Right hindlimb (tissue), 1 donor: ENCODE results near the gene GRIK1.
"Not testable (repeated sequence)": the region's sequence is repeated elsewhere in the genome, so short reads cannot be mapped to it uniquely, and the experiment has no call there.

ENCODE experiments used
- DNase-seq: peaks from one replicate; pipeline ENCODE4 v3.0.0-alpha.2; 2018

GRIK1 gene

DNA sequence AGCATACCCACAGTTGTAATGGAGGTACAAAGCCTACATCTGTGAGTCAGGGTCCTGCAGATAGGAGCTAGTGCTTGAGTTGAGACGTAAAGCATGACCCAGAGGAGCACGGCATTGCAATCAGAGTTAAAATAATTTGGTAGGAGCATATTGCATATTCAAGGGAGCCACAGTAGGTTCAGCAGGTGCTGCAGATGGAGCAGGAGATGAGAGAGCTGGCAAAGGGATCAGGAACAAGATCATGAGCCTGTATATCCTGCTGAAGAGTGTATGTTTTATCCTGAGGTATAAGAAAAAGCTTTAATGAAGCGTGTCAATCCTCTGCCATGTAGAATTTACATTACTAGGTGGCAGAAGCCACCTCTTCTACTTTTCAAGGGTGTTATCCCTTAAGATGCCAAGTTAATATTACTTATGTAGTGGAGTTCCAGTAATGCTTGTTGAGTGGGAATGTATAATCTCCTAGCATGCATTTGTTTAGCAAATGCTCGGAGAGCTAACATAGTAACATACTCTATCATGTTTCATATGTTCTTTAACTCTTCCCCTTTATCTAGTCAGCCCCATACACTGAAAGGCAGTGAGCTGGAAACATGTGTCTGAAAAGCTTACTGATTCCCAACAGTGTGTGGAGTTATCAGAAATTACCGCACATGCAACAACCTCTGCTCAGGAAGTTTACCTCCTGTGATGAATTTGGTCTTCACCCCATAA, 300.3 kb downstream of the GRIK1 start:
- DNase-seq = no peak

DNA sequence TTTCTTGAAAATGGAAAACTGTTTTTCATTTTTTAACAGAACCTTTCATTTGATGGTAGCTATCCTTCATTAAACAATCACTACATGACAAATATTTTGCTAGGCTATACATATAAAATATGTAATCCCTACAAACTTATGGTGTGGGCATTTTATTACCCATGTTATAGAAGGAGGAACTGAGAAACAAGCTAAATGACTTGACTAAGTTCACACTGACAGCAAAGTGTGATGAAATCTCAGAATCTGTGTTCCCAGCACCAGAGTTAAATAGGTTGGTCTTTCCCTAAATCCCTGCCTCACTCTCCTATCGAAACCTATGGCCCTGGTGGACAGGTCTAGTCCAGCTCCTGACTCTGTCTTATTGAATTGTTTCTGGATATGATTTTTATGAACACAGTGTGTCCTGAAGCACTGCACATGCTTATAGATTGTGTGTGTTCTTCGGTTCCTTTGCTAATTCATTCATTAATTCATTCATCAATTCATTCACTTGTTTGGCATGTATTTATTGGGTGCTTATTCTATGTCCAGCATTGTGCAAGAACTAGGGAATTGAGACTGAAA, 301.0 kb downstream of the GRIK1 start:
- DNase-seq = no peak

DNA sequence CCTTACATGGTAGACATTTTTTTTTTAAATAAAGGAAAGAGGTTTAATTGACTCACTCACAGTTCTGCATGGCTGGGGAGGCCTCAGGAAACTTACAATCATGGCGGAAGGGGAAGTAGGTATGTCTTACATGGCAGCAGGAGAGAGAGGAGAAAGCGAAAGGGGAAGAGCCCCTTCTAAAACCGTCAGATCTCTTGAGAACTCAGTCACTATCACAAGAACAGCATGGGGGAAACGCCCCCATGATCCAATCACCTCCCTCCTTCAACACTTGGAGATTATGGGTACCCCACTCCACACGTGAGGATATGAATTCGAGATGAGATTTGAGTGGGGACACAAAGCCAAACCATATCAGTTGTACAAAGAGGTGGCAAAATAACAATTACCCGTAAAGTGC, 301.7 kb downstream of the GRIK1 start:
- no peak for DNase-seq

DNA sequence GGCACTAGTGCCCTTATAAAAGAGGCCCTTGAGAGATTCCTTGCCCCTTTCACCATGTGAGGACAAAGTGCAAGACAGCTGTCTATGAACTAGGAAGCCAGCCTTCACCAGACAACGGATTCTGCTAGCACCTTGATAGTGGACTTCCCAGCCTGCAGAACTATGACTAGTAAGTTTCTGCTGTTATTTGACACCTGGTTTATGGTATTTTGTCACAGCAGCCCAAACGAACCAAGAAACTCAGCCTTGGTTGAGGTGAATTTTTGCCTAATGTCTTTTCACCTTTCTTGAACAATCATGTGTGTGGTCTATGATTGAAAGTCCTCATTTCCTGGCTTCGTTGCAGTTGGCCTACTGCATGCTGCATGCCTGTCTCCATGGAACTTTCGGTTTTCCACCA, 302.2 kb downstream of the GRIK1 start:
- DNase-seq = no peak

DNA sequence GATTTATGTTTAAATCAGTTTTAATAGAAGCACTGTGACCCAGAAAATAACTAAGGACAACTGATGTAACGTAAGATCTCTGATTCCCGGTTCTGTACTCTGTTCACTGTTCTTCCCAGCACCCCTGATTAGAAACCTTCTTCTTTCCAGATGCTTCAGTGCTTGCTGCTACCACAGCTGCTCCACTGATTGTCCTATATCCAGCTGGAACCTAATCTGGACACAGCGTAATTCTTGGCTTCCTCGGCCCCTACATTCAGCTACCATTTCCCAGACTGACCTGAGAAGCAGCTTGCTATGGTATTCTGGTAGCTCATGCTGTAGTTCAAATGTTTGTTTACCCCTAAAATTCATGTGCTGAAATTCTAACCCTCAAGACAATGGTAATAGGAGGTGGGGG, 302.7 kb downstream of the GRIK1 start:
- DNase-seq = peak; percentile 39

DNA sequence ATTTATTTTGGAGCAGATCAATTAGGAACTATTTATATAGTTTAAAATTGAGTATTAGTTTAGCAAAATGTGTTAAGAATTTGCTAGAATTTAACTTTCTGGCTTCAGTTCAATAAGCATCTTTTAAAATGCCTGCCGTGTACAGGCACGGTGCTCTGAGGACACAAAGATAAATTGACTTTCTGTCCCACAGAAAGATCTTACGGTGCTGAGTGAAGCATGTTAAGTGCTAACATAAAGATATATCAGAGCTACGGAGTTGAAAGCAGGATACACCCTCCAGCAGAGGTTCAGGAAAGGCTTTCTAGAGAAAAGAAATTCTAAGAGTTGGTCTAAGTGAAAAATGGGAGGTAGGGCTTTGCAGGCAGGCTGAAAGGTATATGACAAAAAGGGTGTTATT, 305.4 kb downstream of the GRIK1 start:
- DNase-seq = no peak

DNA sequence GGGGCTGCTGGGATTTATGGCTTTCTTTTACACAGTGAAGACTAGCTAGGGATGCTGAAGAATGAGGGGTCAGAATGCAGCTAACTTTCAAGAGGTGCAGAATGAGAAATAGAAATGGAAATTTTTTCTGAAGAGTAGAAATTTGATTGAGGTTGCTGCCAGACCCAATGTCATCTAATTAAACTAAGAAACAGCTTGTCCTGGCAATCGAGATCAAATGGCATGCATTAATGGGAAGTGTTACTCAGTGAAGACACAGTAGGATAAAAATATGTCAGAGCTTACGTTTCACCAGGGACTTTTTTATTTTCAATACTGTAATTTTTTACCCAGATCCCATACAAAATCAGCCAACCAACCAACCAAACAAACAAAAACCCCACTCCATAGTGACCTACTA, 306.0 kb downstream of the GRIK1 start:
- no peak for DNase-seq

DNA sequence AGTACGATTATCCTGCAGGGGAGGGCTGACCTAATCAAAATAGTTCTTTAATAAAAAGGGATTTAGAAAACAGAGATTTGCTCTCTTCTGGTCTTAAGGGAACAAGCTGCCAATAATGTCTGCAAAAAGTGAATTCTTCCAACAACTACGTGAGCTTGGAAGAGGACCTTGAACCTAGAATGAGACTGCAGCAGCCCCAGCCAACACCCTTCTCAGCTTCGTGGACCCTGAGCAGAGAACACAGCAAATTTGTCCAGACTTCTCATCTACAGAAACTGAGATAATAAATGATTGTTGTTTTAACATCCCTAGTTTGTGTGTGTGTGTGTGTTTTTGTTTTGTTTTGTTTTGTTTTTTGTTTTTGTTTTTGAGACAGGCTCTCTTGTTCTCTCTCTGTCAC, 309.4 kb downstream of the GRIK1 start:
- no peak for DNase-seq

DNA sequence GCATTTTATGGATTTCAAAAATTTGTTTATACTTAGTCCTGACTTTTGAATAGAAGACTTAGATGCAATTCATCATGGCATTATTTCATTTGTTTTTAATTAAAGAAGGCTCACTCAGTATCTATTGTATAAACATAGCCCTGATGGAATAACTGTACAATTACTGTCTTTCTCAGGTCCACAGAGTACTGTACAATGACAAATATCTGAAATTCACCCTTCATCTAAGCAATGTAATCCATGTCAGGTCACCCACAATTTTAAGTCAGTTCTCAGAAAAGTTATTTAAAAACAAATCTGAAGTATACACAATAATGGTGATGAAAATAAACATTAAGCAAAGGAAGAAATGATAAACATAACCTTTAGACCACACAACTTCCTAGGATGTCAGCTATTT, 311.9 kb downstream of the GRIK1 start:
- no peak for DNase-seq

DNA sequence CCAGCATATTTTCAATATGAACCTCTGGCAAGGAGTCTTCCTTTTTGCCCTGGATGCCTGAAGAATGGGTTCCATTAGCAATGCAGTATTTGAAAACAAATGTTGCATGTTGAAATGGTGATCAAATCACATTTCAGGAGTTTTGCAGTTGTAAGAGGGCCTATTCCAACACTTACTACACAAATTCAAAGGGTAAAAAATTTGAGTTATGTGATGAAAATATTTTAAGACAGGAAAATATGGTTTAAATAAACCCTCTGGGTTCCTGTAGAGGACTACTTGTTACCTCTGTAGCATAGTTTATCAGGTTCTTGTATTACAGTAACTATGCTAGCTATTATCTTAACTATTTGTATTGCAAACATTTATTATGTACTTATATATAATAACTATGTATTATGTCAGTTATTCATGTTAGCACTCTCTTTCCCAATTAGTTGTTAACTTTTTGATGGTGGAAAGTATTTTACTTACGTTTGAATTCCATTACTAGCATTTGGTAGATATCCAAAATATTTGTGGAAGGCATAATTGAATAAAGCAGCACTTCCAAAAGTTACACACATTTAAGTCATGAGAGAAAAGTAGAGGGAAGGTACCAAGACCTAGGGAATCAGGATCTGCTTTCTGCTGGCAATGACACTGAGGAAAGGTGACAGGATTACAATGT, 312.9 kb downstream of the GRIK1 start:
- no peak for DNase-seq

DNA sequence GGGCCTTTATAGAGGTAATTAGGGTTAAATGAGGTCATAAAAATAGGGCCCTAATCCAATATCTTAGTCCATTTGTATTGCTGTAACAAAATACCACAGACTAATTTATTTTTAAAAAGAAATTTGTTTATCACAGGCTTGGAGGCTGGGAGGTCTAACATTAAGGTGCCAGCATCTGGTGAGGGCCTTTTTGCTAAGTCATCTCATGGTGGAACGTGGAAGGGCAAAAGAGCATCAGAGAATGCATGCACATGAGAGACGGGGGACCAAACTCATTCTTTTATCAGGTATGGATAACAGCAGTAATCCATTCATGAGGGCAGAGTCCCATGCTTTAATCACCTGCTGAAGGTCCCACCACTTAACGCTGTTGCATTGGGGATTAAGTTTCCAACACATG, 313.8 kb downstream of the GRIK1 start:
- no peak for DNase-seq

DNA sequence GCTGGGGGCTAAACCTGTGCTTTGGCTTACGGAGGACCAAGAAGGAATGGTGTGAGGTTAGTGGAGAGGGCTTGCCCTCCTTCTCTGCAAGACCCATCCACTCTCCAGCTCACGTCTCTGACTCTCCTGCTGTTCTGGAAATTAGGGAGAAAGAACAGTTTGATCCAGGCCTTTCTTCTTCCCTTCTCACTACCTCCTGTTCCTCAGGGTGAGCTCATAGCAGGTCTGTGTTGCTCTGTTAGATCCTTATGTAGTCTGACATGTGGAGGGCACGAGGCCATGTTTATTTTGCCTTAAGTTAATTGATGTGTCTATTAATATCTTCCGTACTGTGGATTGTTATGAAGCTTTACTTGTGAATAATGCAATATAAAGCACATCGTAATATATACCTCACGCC, 315.0 kb downstream of the GRIK1 start:
- no peak for DNase-seq

DNA sequence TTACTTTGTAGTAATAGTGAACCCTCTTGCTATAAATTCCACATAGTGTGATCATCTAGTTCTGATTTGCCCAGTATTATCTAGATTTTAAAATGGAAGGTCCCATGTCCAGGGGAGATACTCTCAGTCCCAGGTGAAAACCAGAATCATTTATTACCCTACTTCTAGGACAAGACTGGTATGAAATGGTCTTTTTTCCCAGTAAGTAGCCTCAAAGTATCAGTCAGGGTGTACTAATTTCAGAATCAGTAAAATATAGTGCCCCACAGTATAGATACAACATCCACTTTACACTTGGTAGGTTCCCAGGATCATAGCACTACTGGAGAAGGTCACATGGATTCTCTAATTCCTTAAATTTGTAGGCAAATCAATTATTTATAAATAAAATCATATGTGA, 318.3 kb downstream of the GRIK1 start:
- no peak for DNase-seq

DNA sequence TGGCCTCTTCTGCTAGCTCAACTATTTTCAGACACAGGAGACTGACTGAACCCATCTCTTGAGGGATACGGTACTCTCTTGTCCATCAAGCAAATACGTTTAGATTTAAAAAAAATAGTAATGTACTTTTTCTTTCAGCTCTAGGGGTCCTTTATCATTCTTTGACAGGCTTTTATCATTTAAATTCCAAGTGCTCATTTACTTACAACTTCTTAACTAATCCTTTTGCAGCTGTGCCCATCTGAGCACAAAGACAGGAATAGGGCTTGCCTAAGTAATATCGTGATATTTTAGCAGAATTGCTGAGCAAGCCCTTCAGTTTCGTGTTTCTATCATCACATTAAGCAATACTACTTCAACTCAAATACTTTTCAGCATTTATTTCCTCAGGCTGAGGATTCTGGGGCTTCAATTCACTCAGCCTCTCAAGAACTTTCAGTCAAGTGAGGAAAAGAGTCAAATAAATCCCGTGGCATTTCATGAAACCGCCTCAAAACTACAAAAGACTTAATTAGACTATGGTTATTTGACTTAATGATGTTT, 323.5 kb downstream of the GRIK1 start:
- no peak for DNase-seq

DNA sequence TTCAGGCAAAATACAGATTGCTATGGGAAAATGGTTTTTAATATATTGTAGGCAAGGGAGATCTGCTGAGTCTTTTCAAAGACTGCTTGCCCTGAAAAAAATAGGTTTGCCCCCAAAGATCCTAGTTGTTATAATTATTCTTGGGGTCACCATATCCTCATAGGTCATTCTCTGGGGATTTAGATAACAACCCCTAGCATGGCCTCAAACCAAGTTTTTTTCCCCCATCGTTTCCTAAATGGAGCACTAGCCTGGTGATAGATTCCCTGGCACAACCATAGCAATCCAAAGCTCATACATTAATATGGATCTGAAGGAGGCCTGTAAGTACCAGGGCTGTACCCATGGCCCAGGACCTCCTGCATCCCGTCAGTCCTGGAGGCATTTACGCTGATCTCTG, 325.9 kb downstream of the GRIK1 start:
- DNase-seq = no peak

DNA sequence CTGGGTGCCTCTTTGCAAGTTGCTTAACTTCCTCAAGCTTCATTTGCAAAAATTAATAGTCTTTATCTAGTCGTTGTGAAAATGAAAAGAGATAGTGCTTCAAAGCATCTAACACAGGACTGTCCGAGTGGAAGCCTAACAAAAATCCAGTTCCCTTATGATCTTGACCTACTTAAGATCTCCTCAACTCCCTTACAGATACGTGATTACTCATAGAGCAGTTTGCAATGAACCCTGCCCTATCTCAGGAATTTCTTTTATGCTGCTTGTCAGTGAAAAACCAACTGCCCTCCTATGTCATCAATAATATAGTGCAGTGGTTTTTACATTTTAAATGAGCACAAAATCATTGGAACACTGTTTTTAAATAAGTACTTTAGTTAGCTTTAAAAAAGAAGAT, 326.8 kb downstream of the GRIK1 start:
- DNase-seq = no peak

DNA sequence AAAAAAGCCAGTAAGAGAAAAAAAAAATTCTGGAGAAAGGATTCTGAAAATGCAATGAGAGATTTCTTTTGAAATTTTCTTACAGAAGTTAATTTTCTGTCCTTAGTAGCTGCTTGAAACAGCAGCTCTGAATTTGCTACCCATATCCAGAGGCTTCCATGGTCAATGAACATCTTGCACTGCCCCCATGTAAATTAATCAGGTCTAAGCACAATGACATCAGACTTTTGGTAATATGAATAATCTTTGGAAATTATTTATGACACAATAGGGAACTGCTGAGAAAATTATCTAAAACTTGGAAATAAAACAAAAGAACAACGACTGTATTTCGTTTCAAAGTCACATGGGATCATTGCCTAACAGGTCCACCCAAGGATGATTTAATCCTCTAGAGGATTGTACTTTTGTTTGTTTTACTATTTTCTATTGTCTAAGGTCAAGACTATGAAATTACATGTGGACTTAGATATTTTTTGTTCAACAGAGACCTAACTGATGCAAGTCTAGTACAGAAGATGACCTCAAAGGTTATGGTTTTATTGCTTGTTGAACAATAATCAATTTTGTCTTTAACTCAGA, 328.9 kb downstream of the GRIK1 start:
- DNase-seq = no peak

DNA sequence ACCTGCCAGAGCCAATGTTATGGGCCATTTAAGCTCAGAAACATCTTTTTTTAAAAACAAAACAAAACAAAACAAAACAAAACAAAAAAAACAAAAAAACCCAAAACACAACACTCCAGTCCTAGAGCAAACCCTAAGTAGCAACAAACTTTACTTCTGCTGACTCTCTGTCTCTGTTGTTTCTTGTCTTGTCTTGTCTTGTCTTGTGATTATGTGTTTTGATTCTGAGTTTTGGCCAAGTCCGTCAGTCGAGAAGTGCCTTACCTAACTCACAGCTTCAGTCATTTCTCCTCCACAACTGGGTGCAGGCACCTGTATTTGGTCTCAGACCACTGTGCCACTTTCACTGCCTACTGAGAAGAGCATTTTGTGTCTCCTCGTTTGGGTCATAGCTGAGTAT, 333.2 kb downstream of the GRIK1 start:
- DNase-seq = no peak

DNA sequence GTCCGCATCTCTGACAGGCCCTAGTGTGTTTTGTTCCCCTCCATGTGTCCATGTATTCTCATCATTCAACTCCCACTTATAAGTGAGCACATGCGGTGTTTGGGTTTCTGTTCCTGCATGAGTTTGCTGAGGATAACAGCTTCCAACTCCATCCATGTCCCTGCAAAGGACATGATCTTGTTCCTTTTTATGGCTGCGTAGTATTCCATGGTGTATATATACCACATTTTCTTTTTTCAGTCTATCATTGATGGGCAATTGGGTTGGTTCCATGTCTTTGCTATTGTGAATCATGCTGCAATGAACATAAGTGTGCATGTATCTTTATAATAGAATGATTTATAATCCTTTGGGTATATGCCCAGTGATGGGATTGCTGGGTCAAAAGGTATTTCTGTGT, 334.6 kb downstream of the GRIK1 start:
- not testable (repeated sequence) for DNase-seq

DNA sequence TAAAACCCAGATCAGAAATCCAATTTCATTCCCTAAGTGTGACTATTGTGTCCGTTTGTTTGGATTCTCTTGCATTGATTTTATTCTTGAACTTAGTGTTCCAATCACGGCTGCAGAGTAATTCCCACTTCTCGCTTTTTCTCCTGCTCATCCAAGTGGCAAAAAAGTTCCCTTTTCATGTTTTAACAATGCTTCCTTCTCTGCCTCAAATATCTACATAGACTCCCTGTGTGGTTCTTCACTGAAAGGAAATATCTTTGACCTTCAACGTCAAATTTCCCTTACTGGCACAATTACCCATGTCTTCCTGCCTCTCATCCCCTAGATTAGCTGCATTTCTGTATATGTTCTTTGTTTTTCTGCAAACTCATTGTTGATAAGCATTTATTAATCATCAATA, 335.7 kb downstream of the GRIK1 start:
- DNase-seq = no peak

DNA sequence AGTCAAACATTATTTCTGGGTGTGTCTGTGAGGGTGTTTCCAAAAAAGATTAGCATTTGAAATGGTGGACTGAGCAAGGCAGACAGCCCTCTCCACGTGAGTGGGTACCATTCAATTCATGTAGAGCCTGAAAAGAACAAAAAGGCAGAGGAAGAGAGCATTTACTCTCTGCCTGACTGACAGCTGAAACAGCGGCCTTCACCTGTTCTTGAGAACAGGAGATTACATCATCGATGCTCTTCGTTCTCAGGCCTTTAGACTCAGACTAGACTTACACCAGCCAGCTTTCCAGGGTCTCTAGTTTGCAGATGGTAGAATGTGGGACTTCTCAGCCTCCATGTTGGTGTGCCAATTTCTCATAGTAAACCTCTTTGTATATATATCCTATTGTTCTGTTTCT, 338.7 kb downstream of the GRIK1 start:
- no peak for DNase-seq

DNA sequence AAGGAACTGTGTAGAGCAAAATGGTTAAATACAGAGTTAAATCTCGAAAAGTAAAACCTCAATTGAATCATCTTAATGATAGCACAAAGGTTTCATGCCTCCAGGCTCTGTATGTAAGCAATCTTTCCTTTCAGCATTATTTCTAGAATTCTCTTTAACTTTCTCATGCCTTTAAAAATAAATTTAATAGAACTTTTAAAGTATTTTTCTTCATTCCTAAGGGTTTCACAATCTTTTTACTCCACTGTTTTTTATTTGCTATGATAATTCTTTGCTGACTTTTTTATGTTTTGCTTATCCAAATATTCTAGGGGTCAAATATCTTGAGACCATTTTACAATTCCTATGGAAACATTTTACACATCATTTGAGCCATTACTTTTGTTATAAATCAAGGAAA, 353.1 kb downstream of the GRIK1 start:
- no peak for DNase-seq

DNA sequence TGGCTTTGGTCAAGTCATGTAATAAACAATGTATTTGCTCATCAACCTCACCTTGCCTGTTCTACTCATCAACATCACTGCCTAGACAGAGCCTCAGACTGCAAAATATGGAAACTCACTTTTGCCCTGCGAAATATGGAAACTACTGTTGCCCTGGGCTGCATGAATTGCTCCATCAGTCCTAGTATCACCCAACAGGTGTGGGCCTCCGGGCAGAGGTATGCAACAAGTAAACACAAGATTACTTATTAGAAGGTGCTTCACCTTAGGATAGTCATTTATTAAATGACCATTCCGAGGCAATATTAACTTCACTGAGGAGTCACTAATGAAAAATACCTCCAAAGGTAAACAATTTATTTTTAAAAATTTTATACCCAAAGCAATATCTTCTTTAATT, 354.3 kb downstream of the GRIK1 start:
- no peak for DNase-seq

DNA sequence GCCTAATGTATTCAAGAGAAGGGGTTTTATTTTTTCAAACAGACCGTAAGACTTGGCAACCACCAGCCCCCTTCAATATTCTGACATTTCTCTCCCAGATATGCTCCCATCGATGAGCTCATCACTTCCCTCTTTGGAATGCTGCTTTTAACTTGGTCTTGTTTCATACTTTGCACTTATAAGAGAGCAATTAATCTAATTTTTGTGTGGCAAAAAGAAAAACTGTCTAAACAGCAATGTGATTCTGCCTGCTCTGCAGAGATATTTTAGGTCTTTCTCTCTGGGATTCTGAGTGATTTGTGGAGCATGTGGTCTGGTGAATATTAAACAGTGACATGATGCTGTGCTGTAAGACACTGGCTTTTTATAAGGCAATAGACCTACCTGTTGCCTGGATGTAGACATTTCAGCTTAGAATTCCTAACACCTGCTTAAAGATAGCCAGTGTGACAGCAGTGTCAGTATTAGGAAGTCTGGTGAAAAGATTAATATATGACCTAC, 356.3 kb downstream of the GRIK1 start:
- DNase-seq = no peak
